Mesenchymal stem cell (in vitro differentiated cells and primary cell): ENCODE results near the gene PICALM.

Experiments used
- DNase-seq: peaks from one replicate; pipeline ENCODE4 v3.0.0-alpha.2; 2013
- H2AFZ ChIP-seq: one replicate; pipeline ENCODE4 v1.6.1; 2013; ENCODE audit warnings: low read depth, mild to moderate bottlenecking, control low read depth, inconsistent platforms, low read length, moderate library complexity
- H2AK5ac ChIP-seq: 2 replicates; pipeline ENCODE4 v1.6.1; 2013; ENCODE audit warnings: low read length, moderate library complexity, mild to moderate bottlenecking, inconsistent platforms; ENCODE audit not compliant: severe bottlenecking
- H2BK120ac ChIP-seq: one replicate; pipeline ENCODE4 v1.6.1; 2013; ENCODE audit warnings: low read depth, mild to moderate bottlenecking, inconsistent platforms, low read length, moderate library complexity
- H2BK12ac ChIP-seq, 2 experiments: one replicate each; pipeline ENCODE4 v1.6.1; 2013; ENCODE audit warnings: inconsistent platforms in 2 of 2, low read length in 2 of 2, mild to moderate bottlenecking in 2 of 2, moderate library complexity in 2 of 2, control low read depth in 1 of 2
- H2BK15ac ChIP-seq: one replicate; pipeline ENCODE4 v1.6.1; 2013; ENCODE audit warnings: mild to moderate bottlenecking, low read depth, inconsistent platforms; ENCODE audit not compliant: poor library complexity, severe bottlenecking
- H2BK5ac ChIP-seq: 2 replicates; pipeline ENCODE4 v1.6.1; 2013; ENCODE audit warnings: low read depth, mild to moderate bottlenecking, low read length, control low read depth, inconsistent platforms; ENCODE audit not compliant: poor library complexity, severe bottlenecking
- H3K14ac ChIP-seq, 2 experiments: one replicate each; pipeline ENCODE4 v1.6.1; 2013; ENCODE audit warnings: inconsistent platforms in 2 of 2, low read length in 2 of 2, control low read depth in 1 of 2, mild to moderate bottlenecking in 1 of 2, moderate library complexity in 1 of 2
- H3K18ac ChIP-seq, 2 experiments: one replicate each; pipeline ENCODE4 v1.6.1; 2013; ENCODE audit warnings: inconsistent platforms in 2 of 2, low read length in 2 of 2, control low read depth in 1 of 2, low read depth in 1 of 2, mild to moderate bottlenecking in 1 of 2
- H3K23ac ChIP-seq, 2 experiments: one replicate each; pipeline ENCODE4 v1.6.1; 2013; ENCODE audit warnings: inconsistent platforms in 2 of 2, low read length in 2 of 2, mild to moderate bottlenecking in 2 of 2, moderate library complexity in 2 of 2, control low read depth in 1 of 2
- H3K27ac ChIP-seq: 2 replicates; pipeline ENCODE4 v1.5.1; 2013; ENCODE audit warnings: mild to moderate bottlenecking, moderate library complexity, low read length, control low read depth, inconsistent platforms; ENCODE audit not compliant: poor library complexity, severe bottlenecking
- H3K27me3 ChIP-seq, 2 experiments: 2 replicates each; pipeline versions ENCODE4 v1.6.1 to v1.7.0; 2013; ENCODE audit warnings: low read length in 2 of 2, mild to moderate bottlenecking in 2 of 2, moderate library complexity in 2 of 2, control low read depth in 1 of 2, inconsistent platforms in 1 of 2; ENCODE audit not compliant: control insufficient read depth in 1 of 2, insufficient read depth in 1 of 2
- H3K36me3 ChIP-seq, 2 experiments: 2 replicates each; pipeline versions ENCODE4 v1.6.1 to v1.7.0; 2013; ENCODE audit warnings: low read length in 2 of 2, control low read depth in 1 of 2, inconsistent platforms in 1 of 2, low read depth in 1 of 2, mild to moderate bottlenecking in 1 of 2; ENCODE audit not compliant: insufficient read depth in 2 of 2, control insufficient read depth in 1 of 2
- H3K4ac ChIP-seq, 2 experiments: one replicate each; pipeline ENCODE4 v1.6.1; 2013; ENCODE audit warnings: inconsistent platforms in 2 of 2, low read length in 2 of 2, mild to moderate bottlenecking in 2 of 2, moderate library complexity in 2 of 2, control low read depth in 1 of 2, low read depth in 1 of 2
- H3K4me1 ChIP-seq: 2 replicates; pipeline ENCODE4 v1.6.1; 2013; ENCODE audit warnings: low read depth, low read length, control low read depth; ENCODE audit not compliant: control insufficient read depth, insufficient read depth
- H3K4me2 ChIP-seq: 2 replicates; pipeline ENCODE4 v1.6.1; 2013; ENCODE audit warnings: low read length, mild to moderate bottlenecking, inconsistent platforms; ENCODE audit not compliant: poor library complexity, severe bottlenecking
- H3K4me3 ChIP-seq, 2 experiments: 2 replicates each; pipeline versions ENCODE4 v1.5.1 to v1.7.0; 2013; ENCODE audit warnings: low read length in 2 of 2, mild to moderate bottlenecking in 2 of 2, control low read depth in 1 of 2, low read depth in 1 of 2; ENCODE audit not compliant: insufficient read depth in 1 of 2
- H3K79me1 ChIP-seq: replicated peaks from 2 replicates; pipeline ENCODE4 v1.6.1; 2013; ENCODE audit warnings: mild to moderate bottlenecking, control low read depth, low read length, inconsistent platforms; ENCODE audit not compliant: poor library complexity, severe bottlenecking
- H3K9ac ChIP-seq: 2 replicates; pipeline ENCODE4 v1.7.0; 2013; ENCODE audit warnings: mild to moderate bottlenecking, low read length, moderate library complexity
- H3K9me3 ChIP-seq: 2 replicates; pipeline ENCODE4 v1.7.0; 2013; ENCODE audit warnings: mild to moderate bottlenecking, low read length; ENCODE audit not compliant: control insufficient read depth
- H4K8ac ChIP-seq: one replicate; pipeline ENCODE4 v1.6.1; 2013; ENCODE audit warnings: inconsistent platforms, mild to moderate bottlenecking, low read length, moderate library complexity
- H4K91ac ChIP-seq: one replicate; pipeline ENCODE4 v1.6.1; 2013; ENCODE audit warnings: mild to moderate bottlenecking, low read length, inconsistent platforms
- WGBS: methylation state at CpG from one replicate; pipeline ENCODE4 v1.1.7; 2013; ENCODE audit warnings: mixed read lengths; 5-methylcytosine and 5-hydroxymethylcytosine counted together

Gene PICALM

DNA sequence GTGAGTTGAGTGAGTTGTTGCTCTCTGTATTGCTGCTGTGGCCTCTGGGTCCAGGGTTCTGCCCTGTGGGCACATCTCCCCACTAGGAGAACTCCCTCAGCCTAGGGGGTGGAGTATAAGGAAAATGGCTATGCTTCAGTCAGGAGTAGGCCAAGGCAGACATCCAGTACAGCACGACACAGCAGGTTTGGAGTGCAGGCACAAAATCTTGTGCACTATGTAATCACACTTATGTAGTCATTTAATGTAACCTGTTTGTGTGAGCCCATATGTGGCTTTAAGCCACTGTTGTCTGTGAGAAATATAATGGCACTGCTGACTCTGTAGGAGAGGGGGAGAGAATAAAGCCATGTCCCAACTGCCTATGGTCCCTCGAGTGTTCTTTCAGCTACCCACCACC is 123.6 kb downstream of the PICALM start:
- Histone ChIP-seq H2BK12ac (no peak overlapping the region), H2BK15ac (no peak overlapping the region), H3K4ac (no peak overlapping the region)

DNA sequence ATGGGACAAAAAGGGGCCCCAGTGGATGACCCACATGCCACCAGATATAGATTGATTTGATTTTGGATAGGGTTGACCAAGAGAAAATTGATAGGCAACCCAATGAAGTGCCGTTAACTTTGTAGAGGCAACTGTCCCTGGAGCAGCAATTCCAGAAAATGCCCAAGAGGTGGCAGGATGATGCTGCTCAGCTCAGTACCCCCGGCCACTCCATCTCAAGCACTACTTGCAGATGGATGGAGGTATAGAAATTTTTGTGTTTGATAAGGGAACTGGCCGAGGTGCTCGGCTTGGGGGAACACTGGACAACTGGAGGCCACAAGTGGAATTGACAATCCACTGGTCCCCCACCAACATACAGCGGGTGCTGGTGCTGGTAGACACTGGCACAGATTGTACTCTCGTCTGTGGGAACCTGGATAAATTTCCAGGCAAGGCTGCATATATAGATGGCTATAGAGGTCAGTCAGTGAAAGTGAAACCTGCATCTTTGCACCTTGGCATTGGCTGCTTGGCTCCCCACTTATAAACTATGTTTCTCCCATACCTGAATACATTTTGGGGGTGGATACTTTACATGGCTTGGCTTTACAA is 127.4 kb downstream of the PICALM start:
- Histone ChIP-seq H3K27ac (no peak overlapping the region), H2AFZ (no peak overlapping the region), H3K79me1 (no peaks in the 10 kb centered on the region), H3K14ac (no peak overlapping the region), H2BK12ac (no peak overlapping the region), H4K8ac (no peak overlapping the region), H4K91ac (no peak overlapping the region), H2AK5ac (no peak overlapping the region), H3K4ac (no peak overlapping the region), H3K9me3 (no peaks in the 10 kb centered on the region), H3K23ac (no peak overlapping the region), H3K36me3 (no peaks in the 10 kb centered on the region), H3K27me3 (no peaks in the 10 kb centered on the region), H2BK15ac (no peak overlapping the region), H3K4me3 (no peak overlapping the region), H3K18ac (no peak overlapping the region), H3K4me1 (peaks cover 2% of the 10 kb centered on the region), H2BK5ac (no peak overlapping the region), H3K4me2 (no peak overlapping the region), H3K9ac (no peak overlapping the region), H2BK120ac (no peak overlapping the region)
- DNase-seq = peak; percentile 62
- WGBS = 45% methylated on average over 3 of the region's 6 CpGs

More for the DNA sequence above, 123.6 kb downstream of the PICALM start:
- peak overlapping the region in 1 of 2 experiments; percentile 64 for H3K18ac ChIP-seq
- H2BK5ac ChIP-seq = no peak overlapping the region
- H3K23ac ChIP-seq = no peak overlapping the region
- no peak overlapping the region for H2BK120ac ChIP-seq
- H2AFZ ChIP-seq = no peak overlapping the region
- no CpG with 5 or more reads among the region's 2 CpGs for WGBS
- H4K91ac ChIP-seq = no peak overlapping the region
- H3K4me1 ChIP-seq = peaks cover 4% of the 10 kb centered on the region
- no peaks in the 10 kb centered on the region for H3K79me1 ChIP-seq
- H3K27ac ChIP-seq = no peak overlapping the region
- no peak overlapping the region for H3K4me3 ChIP-seq
- H3K9ac ChIP-seq = no peak overlapping the region
- H4K8ac ChIP-seq = no peak overlapping the region
- DNase-seq = no peak
- no peak overlapping the region for H3K4me2 ChIP-seq
- H3K9me3 ChIP-seq = no peaks in the 10 kb centered on the region
- H3K14ac ChIP-seq = peak overlapping the region in 1 of 2 experiments; percentile 55
- H3K36me3 ChIP-seq = no peaks in the 10 kb centered on the region
- no peak overlapping the region for H2AK5ac ChIP-seq
- H3K27me3 ChIP-seq = no peaks in the 10 kb centered on the region

DNA sequence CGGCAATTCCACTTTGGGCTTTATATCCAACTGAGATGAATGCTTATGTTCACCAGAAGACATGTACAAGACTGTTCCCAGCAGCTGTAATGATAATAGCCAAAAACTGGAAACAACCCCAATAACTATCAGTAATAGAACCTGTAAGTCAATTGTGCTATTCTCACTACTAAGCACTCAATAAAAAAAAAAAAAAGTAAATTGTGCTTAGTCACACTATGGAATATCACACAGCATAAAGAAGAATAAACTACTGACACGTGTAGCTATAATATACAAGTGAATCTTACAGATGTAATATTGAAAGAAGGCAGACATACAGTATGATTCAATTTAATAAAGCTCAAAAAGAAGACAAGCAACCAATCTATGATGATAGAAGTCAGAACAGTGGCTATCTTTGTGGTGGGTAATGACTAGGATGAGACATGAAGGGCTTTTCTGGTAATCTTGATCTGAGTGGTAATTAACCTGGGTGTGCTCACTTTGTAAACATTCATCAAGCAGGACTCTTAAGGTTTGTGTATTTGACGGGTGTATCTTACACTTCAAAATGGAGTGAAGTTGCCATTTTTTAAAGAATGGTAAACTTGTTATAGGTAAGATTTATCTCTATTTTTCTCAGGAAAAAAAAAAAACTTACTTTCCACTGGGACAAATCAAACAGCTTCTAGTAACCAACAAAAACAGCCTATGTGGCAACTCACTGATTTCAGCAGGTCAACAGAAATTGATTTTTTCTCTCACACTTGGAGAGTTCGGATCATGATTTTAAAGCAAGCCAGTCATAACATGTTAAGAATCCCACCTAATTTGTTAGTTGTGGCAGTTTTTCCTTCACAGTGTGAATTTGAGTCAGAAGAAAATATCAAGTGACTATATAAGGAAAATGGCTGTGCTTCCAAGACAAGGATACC is 129.5 kb downstream of the PICALM start:
- Histone ChIP-seq H3K27me3 (no peaks in the 10 kb centered on the region), H3K18ac (no peak overlapping the region), H2BK12ac (no peak overlapping the region), H3K14ac (no peak overlapping the region), H3K9me3 (no peaks in the 10 kb centered on the region), H3K4me2 (no peak overlapping the region), H3K36me3 (peaks cover 0 to 7% of the 10 kb centered on the region in 2 experiments), H4K8ac (no peak overlapping the region), H3K9ac (no peak overlapping the region), H2BK15ac (no peak overlapping the region), H2BK120ac (no peak overlapping the region), H3K79me1 (no peaks in the 10 kb centered on the region), H4K91ac (no peak overlapping the region), H2AK5ac (no peak overlapping the region), H2BK5ac (no peak overlapping the region), H3K4me1 (peaks cover 2% of the 10 kb centered on the region), H2AFZ (no peak overlapping the region), H3K23ac (no peak overlapping the region), H3K4me3 (no peak overlapping the region), H3K27ac (no peak overlapping the region), H3K4ac (no peak overlapping the region)
- no peak for DNase-seq
- 100% methylated on average over 1 of the region's 4 CpGs for WGBS

DNA sequence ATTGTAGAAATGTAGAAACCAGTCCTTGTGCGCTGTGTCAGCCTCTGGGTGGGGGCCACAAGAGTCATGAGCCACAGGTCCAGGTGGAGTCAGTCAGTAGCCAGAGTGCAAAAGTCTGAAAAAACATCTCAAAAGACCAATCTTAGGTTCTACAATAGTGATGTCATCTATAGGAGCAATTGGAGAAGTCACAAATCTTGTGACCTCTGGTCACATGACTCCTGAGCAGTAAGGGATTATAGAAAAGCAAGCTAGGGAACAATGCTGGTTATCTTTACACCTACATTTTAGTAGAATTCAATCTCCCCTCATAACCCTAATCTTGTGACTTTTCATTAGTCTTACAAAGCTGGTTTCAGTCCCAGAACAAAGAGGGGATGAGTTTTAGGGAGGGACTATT is 131.0 kb downstream of the PICALM start:
- Histone ChIP-seq H3K23ac (no peak overlapping the region), H3K79me1 (no peaks in the 10 kb centered on the region), H3K4me1 (peaks cover 2% of the 10 kb centered on the region), H3K4ac (no peak overlapping the region), H2BK12ac (no peak overlapping the region), H3K18ac (no peak overlapping the region), H3K36me3 (peaks cover 0 to 7% of the 10 kb centered on the region in 2 experiments), H4K91ac (no peak overlapping the region), H3K27me3 (no peaks in the 10 kb centered on the region), H3K27ac (no peak overlapping the region), H2BK120ac (no peak overlapping the region), H2AK5ac (no peak overlapping the region), H3K4me3 (no peak overlapping the region), H3K14ac (no peak overlapping the region), H3K9me3 (no peaks in the 10 kb centered on the region), H3K4me2 (no peak overlapping the region), H3K9ac (no peak overlapping the region), H2BK5ac (no peak overlapping the region), H4K8ac (no peak overlapping the region), H2AFZ (no peak overlapping the region), H2BK15ac (no peak overlapping the region)
- no peak for DNase-seq
- WGBS = 100% methylated on average over 1 of the region's 1 CpG
